Coronary artery (tissue), 2 donors: ENCODE measurements around the gene C3orf70.

Experiments
- DNase-seq: peaks from one replicate; pipeline ENCODE4 v3.0.0-alpha.2; 2017; ENCODE audit warnings: low spot score
- H3K27ac ChIP-seq, 2 donors: fragments of 200-600 bp; sonication (generic); one replicate each; pipeline ENCODE4 v1.5.1; 2016 to 2019
- H3K4me3 ChIP-seq: fragments of 200-600 bp; sonication (generic); 2 replicates; pipeline ENCODE4 v1.5.1; 2016; ENCODE audit warnings: mild to moderate bottlenecking, moderate library complexity
- CTCF ChIP-seq: fragments of 200-600 bp; sonication (generic); IDR thresholded peaks from one replicate; pipeline ENCODE4 v1.5.1; 2019; ENCODE audit warnings: antibody characterized with exemption

Gene C3orf70

DNA sequence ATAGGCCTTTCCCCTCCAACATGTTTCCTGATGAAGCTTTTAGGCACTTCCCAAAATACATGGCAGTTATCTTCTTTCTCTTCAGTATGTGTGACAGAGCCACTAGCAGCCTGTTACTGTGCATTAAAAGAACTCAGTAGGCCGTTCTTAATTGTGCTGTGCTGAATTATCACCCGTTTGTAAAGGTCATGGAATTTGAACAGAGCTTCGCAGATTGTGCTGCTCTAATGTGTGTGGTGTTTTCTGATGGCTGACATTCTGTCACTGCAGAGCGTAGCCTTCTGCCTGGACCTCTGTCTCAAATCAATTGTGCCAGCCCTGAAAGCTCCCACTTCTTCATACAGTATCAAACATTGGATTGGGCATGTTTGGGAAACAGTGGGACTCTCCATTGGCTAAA is 111.3 kb downstream of the C3orf70 start:
- no peak overlapping the region for H3K27ac ChIP-seq
- no peak for DNase-seq

GRCh38 chr3:185040425-185040824 is 112.4 kb downstream of the C3orf70 start:
- no peak overlapping the region for H3K4me3 ChIP-seq
- DNase-seq = no peak
- no peak overlapping the region for H3K27ac ChIP-seq
- TF ChIP-seq CTCF = no peak

More for the DNA sequence above, 111.3 kb downstream of the C3orf70 start:
- no peak for TF ChIP-seq CTCF
- H3K4me3 ChIP-seq = no peak overlapping the region

GRCh38 chr3:185037801-185038200 is 115.1 kb downstream of the C3orf70 start:
- DNase-seq = no peak
- Histone ChIP-seq H3K27ac (no peak overlapping the region), H3K4me3 (no peak overlapping the region)
- TF ChIP-seq CTCF = no peak

DNA sequence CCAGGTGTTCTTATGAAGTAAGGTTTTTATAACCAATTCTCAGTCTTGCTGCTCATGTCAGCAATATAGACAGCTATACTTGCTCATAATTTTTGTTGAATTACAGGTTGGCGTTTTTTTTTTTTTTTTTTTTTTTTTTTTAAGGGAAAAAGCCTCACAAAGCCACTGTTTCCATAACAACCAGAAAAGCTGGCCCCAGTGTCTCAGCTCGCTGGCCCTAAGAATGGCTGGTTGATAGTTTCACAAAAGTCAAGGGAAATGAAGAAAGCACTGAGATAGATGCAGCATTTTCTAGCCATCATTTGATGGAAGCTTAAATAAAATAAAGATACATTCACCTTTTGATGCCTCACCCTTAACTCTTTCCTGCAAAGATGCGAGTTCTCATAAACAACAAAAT is 121.9 kb downstream of the C3orf70 start:
- no peak overlapping the region for H3K27ac ChIP-seq
- no peak overlapping the region for H3K4me3 ChIP-seq
- TF ChIP-seq CTCF = no peak
- no peak for DNase-seq

GRCh38 chr3:185030399-185030798 is 122.5 kb downstream of the C3orf70 start:
- TF ChIP-seq CTCF = no peak
- Histone ChIP-seq H3K4me3 (no peak overlapping the region), H3K27ac (no peak overlapping the region)
- no peak for DNase-seq

DNA sequence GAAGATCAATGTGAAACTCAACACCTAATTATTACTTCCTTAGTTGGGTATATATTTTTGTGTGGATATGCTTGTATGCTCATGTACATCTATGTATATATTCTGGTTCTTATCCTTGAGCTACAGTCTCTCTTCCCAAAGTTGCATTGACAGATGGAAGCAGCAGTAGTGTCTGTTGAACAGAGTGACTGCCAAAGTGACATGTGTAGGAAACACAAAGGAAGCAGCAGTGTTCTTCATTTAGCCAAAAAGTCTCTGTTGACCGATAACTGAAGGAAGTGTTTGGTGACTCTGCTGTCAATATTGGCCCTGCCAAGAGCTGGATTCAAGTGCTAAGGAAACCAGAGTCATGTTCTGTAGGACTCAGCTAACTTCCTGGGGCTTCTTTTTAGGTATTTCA is 123.8 kb downstream of the C3orf70 start:
- Histone ChIP-seq H3K4me3 (no peak overlapping the region), H3K27ac (no peak overlapping the region)
- DNase-seq = no peak
- no peak for TF ChIP-seq CTCF

GRCh38 chr3:185028121-185028520 is 124.7 kb downstream of the C3orf70 start:
- DNase-seq = no peak
- TF ChIP-seq CTCF = no peak
- H3K27ac ChIP-seq = no peak overlapping the region
- no peak overlapping the region for H3K4me3 ChIP-seq
